Esophagus muscularis mucosa (tissue), 3 donors: Measurements from ENCODE around the gene SPINK4.

Source experiments
- CTCF ChIP-seq, 3 experiments: fragments of 200-600 bp in 2 of 3; fragments of 450-650 bp in 1 of 3; sonication (generic) in 2 of 3; IDR thresholded peaks; one replicate each; pipeline ENCODE4 v1.5.1; 2017 to 2019; ENCODE audit warnings: antibody characterized with exemption in 3 of 3, mild to moderate bottlenecking in 2 of 3, moderate library complexity in 1 of 3
- POLR2A ChIP-seq: fragments of 450-650 bp; IDR thresholded peaks from one replicate; pipeline ENCODE4 v1.6.1; 2017; ENCODE audit warnings: antibody characterized with exemption, moderate library complexity, mild to moderate bottlenecking, low read depth
- POLR2AphosphoS5 ChIP-seq, 2 donors: sonication (generic); formaldehyde crosslinking; IDR thresholded peaks; one replicate each; pipeline ENCODE4 v1.6.1; 2017; ENCODE audit warnings: antibody characterized with exemption in 2 of 2

GRCh38 chr9:33227008-33227398 lies 13.0 kb upstream of the SPINK4 start:
- TF ChIP-seq CTCF (IDR thresholded peaks at IDR 0.05) (no peak), POLR2AphosphoS5 (IDR thresholded peaks at IDR 0.05) (no peak), POLR2A (no peak)
